HG02970 (cell line): ENCODE data around the gene GOLGA3.

ENCODE experiments used
- ATAC-seq: cut with Tn5 transposase; IDR thresholded peaks from one replicate; pipeline ENCODE4 v1.9.1; 2021; ENCODE audit warnings: mild to moderate bottlenecking, moderate library complexity, moderate number of reproducible peaks; ENCODE audit not compliant: unreplicated experiment, low FRiP score

GOLGA3 gene

DNA sequence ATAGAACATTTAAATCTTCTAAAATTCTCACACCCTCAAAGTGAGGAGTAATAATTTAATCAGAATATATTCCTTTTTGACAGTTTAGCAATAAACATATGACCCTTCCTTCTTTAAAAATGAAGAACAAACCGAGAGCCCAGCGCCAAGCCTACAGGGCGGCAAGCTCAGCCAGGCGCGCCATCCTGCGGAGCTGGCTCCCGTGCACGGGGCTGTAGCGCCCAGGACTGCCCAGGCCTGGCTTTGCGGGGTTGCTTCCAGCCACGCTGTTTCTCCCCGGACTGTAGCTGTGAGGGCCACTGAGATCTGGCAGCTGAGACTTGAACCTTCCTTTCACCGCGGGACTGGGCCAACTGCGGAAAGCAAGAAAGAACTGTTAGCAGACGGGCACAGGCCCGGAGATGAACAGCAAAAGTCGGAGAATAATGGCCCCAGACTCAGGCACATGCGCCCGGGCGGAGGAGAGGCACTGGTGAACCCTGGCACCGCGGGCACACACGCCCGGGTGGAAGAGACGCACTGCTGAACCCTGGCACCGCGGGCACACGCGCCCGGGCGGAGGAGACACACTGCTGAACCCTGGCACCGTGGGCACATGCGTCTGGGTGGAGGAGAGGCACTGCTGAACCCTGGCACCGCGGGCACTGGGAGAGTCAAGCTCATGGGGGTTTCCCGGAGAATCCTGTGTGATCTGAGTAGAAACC, 101.4 kb downstream of the GOLGA3 start:
- no peak for ATAC-seq

DNA sequence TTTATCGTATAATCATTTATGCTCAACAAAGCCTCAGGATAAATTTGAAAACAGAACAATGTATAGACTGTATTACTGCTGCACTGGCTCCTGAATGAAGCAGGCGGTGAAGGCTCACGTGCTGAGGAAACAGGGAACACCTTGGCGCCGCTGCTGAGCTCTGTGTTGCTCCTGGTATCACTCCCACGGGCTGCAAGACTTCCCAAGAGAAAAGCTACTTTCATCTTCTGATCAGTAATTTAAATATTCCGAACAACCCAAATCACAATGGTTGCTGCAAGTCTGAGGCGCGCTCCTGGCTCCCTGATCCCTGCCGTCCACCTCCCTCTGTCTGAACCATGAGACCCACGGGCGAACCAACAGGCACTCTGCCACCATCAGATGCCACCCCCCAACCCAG, 102.3 kb downstream of the GOLGA3 start:
- no peak for ATAC-seq

GRCh38 chr12:132724506-132725241, 104.0 kb downstream of the GOLGA3 start:
- no peak for ATAC-seq

DNA sequence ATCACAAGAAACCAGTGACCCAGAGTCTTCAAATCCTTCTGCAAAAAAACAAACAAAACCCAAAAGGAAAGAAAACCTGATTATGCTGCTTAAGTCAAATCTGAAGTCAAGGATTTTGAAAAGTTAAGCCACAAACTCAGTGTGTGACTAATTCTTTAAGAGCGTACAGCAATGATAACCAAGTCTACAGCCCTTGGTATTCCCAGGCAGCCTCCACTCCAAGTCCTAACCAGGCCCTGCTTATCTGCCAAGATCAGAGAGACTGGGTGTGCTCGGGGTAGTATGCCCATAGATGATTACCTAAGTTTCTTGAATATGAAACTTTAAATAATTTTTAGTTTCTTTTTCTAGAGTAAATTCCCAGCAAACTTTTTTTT, 104.9 kb downstream of the GOLGA3 start:
- ATAC-seq: no peak

DNA sequence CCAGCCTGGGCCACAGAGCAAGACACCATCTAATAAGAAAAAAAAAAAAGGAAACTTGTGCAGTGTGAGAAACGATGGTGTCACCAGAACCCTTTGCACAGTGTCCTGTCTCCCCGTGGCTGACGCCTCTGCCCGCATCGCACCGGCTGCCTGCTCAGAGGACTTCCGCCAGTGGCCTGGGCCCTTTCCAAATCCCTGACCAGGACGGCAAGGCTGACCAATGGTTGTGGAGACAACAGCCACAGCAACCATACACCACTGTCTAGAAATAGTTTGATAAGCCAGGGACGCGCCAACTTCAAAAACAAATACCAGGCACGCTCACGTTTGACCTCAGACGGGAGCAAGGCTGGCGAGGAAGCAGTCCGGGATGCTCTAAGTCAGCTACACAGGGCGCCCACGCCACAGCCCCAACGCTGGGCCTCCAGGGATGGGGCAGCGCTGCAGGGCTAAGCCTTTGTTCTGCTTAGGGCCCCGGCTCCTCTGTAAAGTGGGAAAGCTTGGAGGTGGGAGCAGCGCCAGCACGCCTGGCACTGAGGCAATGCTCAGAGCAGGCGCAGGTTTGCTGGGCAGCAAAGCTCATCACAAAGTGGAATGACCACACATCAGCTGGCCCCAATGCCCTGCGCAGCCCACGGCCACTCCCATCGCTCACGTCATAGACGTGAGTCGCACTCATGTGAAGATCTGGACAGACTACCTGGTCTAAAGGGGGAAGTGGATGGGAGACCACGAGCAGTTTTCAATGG, 105.5 kb downstream of the GOLGA3 start:
- no peak for ATAC-seq

- no peak for ATAC-seq
Measured at GRCh38 chr12:132720606-132721345, 107.9 kb downstream of the GOLGA3 start.

- no peak for ATAC-seq
Measured at GRCh38 chr12:132719954-132720324, 108.7 kb downstream of the GOLGA3 start.

DNA sequence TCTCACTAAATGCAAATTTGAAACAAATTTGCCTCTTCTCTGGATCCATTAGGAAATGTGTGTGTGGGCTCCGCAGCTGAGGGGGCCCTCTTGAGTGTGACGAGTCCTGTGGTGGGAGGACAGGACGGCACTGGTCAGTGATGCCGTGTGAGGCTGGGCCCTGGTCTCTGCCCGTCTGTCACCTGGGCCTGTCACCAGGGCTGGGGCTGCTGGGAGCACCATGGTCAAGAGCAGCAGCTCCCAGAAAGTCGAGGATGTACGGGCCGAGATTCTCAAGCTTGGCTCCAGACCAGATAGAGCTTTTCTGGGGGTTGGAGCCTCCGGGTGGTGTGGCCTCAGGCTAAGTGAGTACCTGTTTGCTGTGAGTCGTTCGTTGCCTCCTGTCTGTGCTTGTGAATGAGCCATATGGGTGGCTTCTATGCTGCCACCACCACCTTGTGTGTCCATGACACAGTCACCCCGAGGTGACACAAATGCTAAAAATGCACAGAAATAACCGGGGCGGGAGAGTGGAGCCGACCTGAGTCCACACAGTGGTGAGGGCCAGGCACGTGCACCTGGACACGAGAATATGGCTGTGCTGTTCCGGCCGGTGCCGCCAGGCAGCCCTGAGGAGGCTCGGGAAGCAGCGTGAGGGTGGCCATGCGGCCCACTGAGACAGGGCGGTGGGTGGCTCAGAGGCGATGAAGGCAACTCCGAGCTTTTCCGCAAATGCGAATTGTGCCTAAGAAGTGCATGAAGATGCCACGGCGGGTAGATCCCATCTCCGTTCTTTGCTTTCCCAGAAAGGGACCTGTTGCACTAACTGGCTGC, 109.3 kb downstream of the GOLGA3 start:
- no peak for ATAC-seq
